ENCODE data around the gene CD109. TPM values are rescaled to one million over a fixed set of nuclear protein-coding genes. Genes with fewer than 3 reads are reported as not detected.

Gene CD109
- total and polyA plus RNA-seq, 2 of the 8 experiments (the other 6 are each of a cell fraction or from before 2014, with no cell fraction given), result 1.4 to 5.3 TPM

DNA sequence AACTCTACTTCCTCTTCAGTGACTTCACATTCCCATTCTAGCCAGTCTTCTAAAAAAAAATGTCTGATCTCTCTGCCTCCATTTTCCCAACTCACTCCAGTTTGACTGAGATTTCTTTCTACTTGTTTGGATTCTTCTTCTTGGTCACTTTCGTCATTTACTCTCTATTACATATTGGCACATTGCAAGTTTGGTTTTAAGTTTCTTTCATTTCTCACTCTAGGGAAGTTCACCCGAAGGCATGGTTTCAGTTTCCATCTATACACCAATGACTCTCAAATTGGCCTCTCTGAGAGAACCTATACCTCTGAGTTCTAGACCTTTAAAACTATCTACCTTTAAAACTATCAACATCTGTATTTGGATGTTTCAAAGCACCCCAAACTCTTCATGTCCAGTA, 51.3 kb downstream of the CD109 start (continued):
- TF ChIP-seq, protein P1, sequence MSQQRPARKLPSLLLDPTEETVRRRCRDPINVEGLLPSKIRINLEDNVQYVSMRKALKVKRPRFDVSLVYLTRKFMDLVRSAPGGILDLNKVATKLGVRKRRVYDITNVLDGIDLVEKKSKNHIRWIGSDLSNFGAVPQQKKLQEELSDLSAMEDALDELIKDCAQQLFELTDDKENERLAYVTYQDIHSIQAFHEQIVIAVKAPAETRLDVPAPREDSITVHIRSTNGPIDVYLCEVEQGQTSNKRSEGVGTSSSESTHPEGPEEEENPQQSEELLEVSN (IDR thresholded peaks at IDR 0.05), result no peak
- TF ChIP-seq, protein P2, sequence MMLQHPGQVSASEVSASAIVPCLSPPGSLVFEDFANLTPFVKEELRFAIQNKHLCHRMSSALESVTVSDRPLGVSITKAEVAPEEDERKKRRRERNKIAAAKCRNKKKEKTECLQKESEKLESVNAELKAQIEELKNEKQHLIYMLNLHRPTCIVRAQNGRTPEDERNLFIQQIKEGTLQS (IDR thresholded peaks at IDR 0.05; ENCODE audit: insufficient read depth, low read depth, low read length), result no peak

Measured in H1 (cell line).